HepG2 (cell line): Measurements from ENCODE around the gene PARP3. TPM values are rescaled to one million over a fixed set of nuclear protein-coding genes. Genes with fewer than 3 reads are reported as not detected.

Source experiments
- ATAC-seq: fragments of 200-7000 bp; cut with Tn5 transposase; 3 replicates; pipeline ENCODE4 v1.9.1; 2020; ENCODE audit warnings: mild to moderate bottlenecking, moderate library complexity
- BruUV-seq: library from RNA; stranded (reverse); fragments of 400-500 nt; replicated peaks from 2 replicates; lab custom pipeline; 2021; lab: Mats Ljungman, UMichigan
- CTCF ChIA-PET: fragments of 300-600 bp; formaldehyde crosslinking; extraction: SDS; loops from one replicate; lab custom pipeline; 2021; ENCODE audit warnings: low total read pairs, inconsistent platforms, low intra/inter-chr PET ratio; lab: Yijun Ruan, JAX
- POLR2A ChIA-PET: fragments of 350-600 bp; sonication (Branson Sonifier 250); formaldehyde crosslinking; loops from one replicate; lab custom pipeline; 2020; ENCODE audit warnings: antibody characterized with exemption, inconsistent platforms; lab: Yijun Ruan, JAX
- DNase-seq: peaks from one replicate; pipeline ENCODE4 v3.0.0-alpha.2; 2015; ENCODE audit warnings: low spot score
- FAIRE-seq: peaks from 3 replicates; lab custom pipeline; 2011; peaks lifted over from hg19 to GRCh38; lab: Jason Lieb, UNC
- H2AFZ ChIP-seq: one replicate; pipeline ENCODE4 v1.6.1; 2011; ENCODE audit warnings: low read length, inconsistent platforms
- H3K27ac ChIP-seq: fragments of 300-600 bp; 3 replicates; pipeline ENCODE4 v1.8.0; 2011; ENCODE audit warnings: mixed run types, mild to moderate bottlenecking, mixed read lengths, low read length, inconsistent platforms; ENCODE audit not compliant: insufficient read depth; ENCODE audit errors: extremely low read length
- H3K27me3 ChIP-seq, 2 experiments: fragments of 200-600 bp in 1 of 2; 2 replicates in 1 of 2; 3 replicates in 1 of 2; pipeline versions ENCODE4 v1.6.0 to v1.8.0; 2011; ENCODE audit warnings: low read length in 2 of 2, mild to moderate bottlenecking in 2 of 2, moderate library complexity in 2 of 2, inconsistent platforms in 1 of 2; ENCODE audit not compliant: insufficient read depth in 2 of 2, control insufficient read depth in 1 of 2
- H3K36me3 ChIP-seq, 2 experiments: fragments of 200-600 bp in 1 of 2; replicated peaks in 1 of 2; 2 replicates in 1 of 2; 3 replicates in 1 of 2; pipeline versions ENCODE4 v1.5.1 to v1.8.0; 2011; ENCODE audit warnings: low read length in 2 of 2, inconsistent platforms in 1 of 2; ENCODE audit not compliant: insufficient read depth in 2 of 2, control insufficient read depth in 1 of 2
- H3K4me1 ChIP-seq: 2 replicates; pipeline ENCODE4 v1.5.1; 2012; ENCODE audit warnings: low read length, inconsistent platforms; ENCODE audit not compliant: insufficient read depth
- H3K4me2 ChIP-seq: 2 replicates; pipeline ENCODE4 v1.6.0; 2011; ENCODE audit warnings: low read depth, low read length, inconsistent platforms
- H3K4me3 ChIP-seq, 3 experiments: fragments of 200-600 bp in 1 of 3; sonication (generic), shearing (Covaris generic) in 1 of 3; replicated peaks in 1 of 3; 2 replicates each; pipeline ENCODE4 v1.5.1; 2011 to 2016; ENCODE audit warnings: low read length in 3 of 3, inconsistent platforms in 2 of 3, low read depth in 2 of 3, mild to moderate bottlenecking in 2 of 3, control low read depth in 1 of 3, mixed read lengths in 1 of 3; ENCODE audit not compliant: insufficient read depth in 1 of 3
- H3K79me2 ChIP-seq: one replicate; pipeline ENCODE4 v1.6.1; 2011; ENCODE audit warnings: low read length, inconsistent platforms; ENCODE audit not compliant: insufficient read depth
- H3K9ac ChIP-seq: 2 replicates; pipeline ENCODE4 v1.6.0; 2011; ENCODE audit warnings: mild to moderate bottlenecking, low read depth, low read length, inconsistent platforms; ENCODE audit not compliant: insufficient read depth
- H3K9me3 ChIP-seq: 2 replicates; pipeline ENCODE4 v1.5.1; 2012; ENCODE audit warnings: mild to moderate bottlenecking, low read length
- H4K20me1 ChIP-seq: 2 replicates; pipeline ENCODE4 v1.6.0; 2011; ENCODE audit warnings: inconsistent platforms, mild to moderate bottlenecking, low read length, moderate library complexity; ENCODE audit not compliant: insufficient read depth
- REST ChIP-seq, 2 experiments: IDR thresholded peaks; 2 replicates each; pipeline ENCODE4 v1.6.1; 2011 to 2012; ENCODE audit warnings: low read length in 2 of 2, borderline replicate concordance in 1 of 2, low read depth in 1 of 2, mild to moderate bottlenecking in 1 of 2, moderate library complexity in 1 of 2
- SIN3A ChIP-seq: IDR thresholded peaks from 2 replicates; pipeline ENCODE4 v1.6.1; 2011; ENCODE audit warnings: low read depth, mild to moderate bottlenecking, control low read depth, low read length, borderline replicate concordance
- WGBS: methylation state at CpG from one replicate; pipeline ENCODE4 v1.1.6; 2017; ENCODE audit warnings: low lambda C conversion rate; 5-methylcytosine and 5-hydroxymethylcytosine counted together
- in situ Hi-C: cut with HindIII; loops from 2 replicates; pipeline ENCODE4 v1.10.0; 2017; ENCODE audit warnings: low pct_unique_long_range_greater_than_20kb; ENCODE audit not compliant: extremely low pct_ligation_motif_present
- intact Hi-C: fragments of 100-400 bp; cut with micrococcal nuclease; formaldehyde crosslinking; loops from one replicate; pipeline ENCODE4 v1.10.0; 2022; ENCODE audit not compliant: unreplicated experiment
- polyA plus RNA-seq, 8 experiments: library from polyadenylated mRNA; depleted of rRNA in 3 of 8; stranded (reverse) in 7 of 8; unstranded in 1 of 8; fragments of >200 nt; fragmentation: Illumina TruSeq in 4 of 8; extraction: Trizol in 4 of 8; gene quantifications; 2 replicates each; pipeline versions ENCODE4 v1.2.1 to v1.2.3, GENCODE V29; 2011 to 2016; ENCODE audit warnings: low read depth in 4 of 8, missing spikeins in 1 of 8, mixed read lengths in 1 of 8; ENCODE audit not compliant: insufficient read depth in 1 of 8
- total RNA-seq, 5 experiments: library from RNA; depleted of rRNA; stranded (reverse); fragments of >200 nt; fragmentation: Illumina TruSeq; extraction: Trizol; gene quantifications; 2 replicates each; pipeline ENCODE4 v1.2.3, GENCODE V29; 2016; ENCODE audit warnings: low read depth in 1 of 5

Gene PARP3
- total and polyA plus RNA-seq, 2 of the 13 experiments (the other 11 are each of a cell fraction or from before 2014, with no cell fraction given): 11.2 to 21.5 TPM

GRCh38 chr3:51934139-51934850 is 7.9 kb upstream of the PARP3 start:
- intact Hi-C loops (no loop called here), in situ Hi-C loops (no loop called here)
- Histone ChIP-seq H3K9me3 (no peaks in the 10 kb centered on the region), H3K27ac (no peak overlapping the region), H3K4me2 (no peak overlapping the region), H4K20me1 (no peaks in the 10 kb centered on the region; the same call in 1 of the 2 replicates), H3K4me3 (no peak overlapping the region), H3K9ac (no peak overlapping the region), H3K4me1 (peaks cover 7% of the 10 kb centered on the region), H2AFZ (no peak overlapping the region), H3K36me3 (peaks cover 21 to 59% of the 10 kb centered on the region in 2 experiments; a peak in 4 of 5 replicates), H3K79me2 (peaks cover 9% of the 10 kb centered on the region), H3K27me3 (no peaks in the 10 kb centered on the region)
- ATAC-seq (no peak), DNase-seq (no peak), FAIRE-seq (no peak)
- POLR2A ChIA-PET: interaction anchor here (3.3 kb wide), 1 partner anchor 7 kb away, joined by 15 read pairs; the partner anchor contains the start of gene RRP9
- 100% methylated on average over 6 of the region's 11 CpGs for WGBS
- BruUV-seq: no TSS peak
- CTCF ChIA-PET: no interaction called here
- TF ChIP-seq REST (IDR thresholded peaks at IDR 0.05; ENCODE audit: borderline replicate concordance in 1 of 2, low read depth in 1 of 2, low read length in 2 of 2) (peak in 1 of 2 experiments; percentile 71; a peak in 1 of 4 replicates), SIN3A (no peak)
